Fibroblast of lung (primary cell): ENCODE data around the gene DGKG. TPM values are rescaled to one million over a fixed set of nuclear protein-coding genes. Genes with fewer than 3 reads are reported as not detected.
A peak's percentile ranks its signal among the peaks of the same experiment; 100 is the strongest.

Source experiments
- DNase-seq, 2 donors: peaks; one replicate each; pipeline versions ENCODE4 v3.0.0 to v3.0.0-alpha.2; 2010; ENCODE audit warnings: low read depth in 2 of 2
- H2AFZ ChIP-seq: 2 replicates; pipeline ENCODE4 v1.5.1; 2012; ENCODE audit warnings: low read length, control low read depth, inconsistent platforms
- H3K27ac ChIP-seq: 2 replicates; pipeline ENCODE4 v1.5.1; 2011; ENCODE audit warnings: low read length, control low read depth; ENCODE audit not compliant: insufficient read depth
- H3K27me3 ChIP-seq: 2 replicates; pipeline ENCODE4 v1.5.1; 2011; ENCODE audit warnings: mild to moderate bottlenecking, low read length; ENCODE audit not compliant: control insufficient read depth, insufficient read depth
- H3K36me3 ChIP-seq: 2 replicates; pipeline ENCODE4 v1.5.1; 2011; ENCODE audit warnings: low read length; ENCODE audit not compliant: control insufficient read depth, insufficient read depth
- H3K4me1 ChIP-seq: 2 replicates; pipeline ENCODE4 v1.5.1; 2011; ENCODE audit warnings: low read length; ENCODE audit not compliant: control insufficient read depth, insufficient read depth; ENCODE audit errors: extremely low read depth
- H3K4me2 ChIP-seq: 2 replicates; pipeline ENCODE4 v1.5.1; 2011; ENCODE audit warnings: low read length, control low read depth; ENCODE audit not compliant: insufficient read depth; ENCODE audit errors: extremely low read depth
- H3K4me3 ChIP-seq, 4 experiments: fragments of 200-600 bp in 1 of 4; sonication (generic) in 1 of 4; replicated peaks in 1 of 4; 2 replicates each; pipeline ENCODE4 v1.5.1; 2011 to 2016; ENCODE audit warnings: low read length in 4 of 4, low read depth in 3 of 4, mild to moderate bottlenecking in 3 of 4, control low read depth in 2 of 4, inconsistent platforms in 1 of 4, mixed read lengths in 1 of 4; ENCODE audit not compliant: insufficient read depth in 1 of 4; ENCODE audit errors: control extremely low read depth in 1 of 4
- H3K79me2 ChIP-seq: 2 replicates; pipeline ENCODE4 v1.5.1; 2012; ENCODE audit warnings: mild to moderate bottlenecking, low read length, inconsistent platforms; ENCODE audit not compliant: control insufficient read depth, insufficient read depth
- H3K9ac ChIP-seq: 2 replicates; pipeline ENCODE4 v1.5.1; 2011; ENCODE audit warnings: mild to moderate bottlenecking, low read length, control low read depth; ENCODE audit not compliant: insufficient read depth
- H3K9me3 ChIP-seq: 2 replicates; pipeline ENCODE4 v1.5.1; 2012; ENCODE audit warnings: low read depth, low read length; ENCODE audit not compliant: control insufficient read depth, insufficient read depth
- H4K20me1 ChIP-seq: 2 replicates; pipeline ENCODE4 v1.5.1; 2011; ENCODE audit warnings: low read length; ENCODE audit not compliant: control insufficient read depth, insufficient read depth; ENCODE audit errors: extremely low read depth
- EZH2 ChIP-seq: IDR thresholded peaks from 2 replicates; pipeline ENCODE4 v1.5.1; 2012; ENCODE audit warnings: low read length, control low read depth, mild to moderate bottlenecking; ENCODE audit errors: missing control alignments
- polyA plus RNA-seq, 2 donors: library from polyadenylated mRNA; depleted of rRNA in 1 of 2; stranded (reverse) in 1 of 2; unstranded in 1 of 2; fragments of >200 nt; gene quantifications; 2 replicates each; pipeline ENCODE4 v1.2.1, GENCODE V29; 2011 to 2012; ENCODE audit warnings: missing spikeins in 1 of 2
- total RNA-seq: library from RNA; depleted of rRNA; stranded (reverse); fragments of >200 nt; gene quantifications from 2 replicates; pipeline ENCODE4 v1.2.1, GENCODE V29; 2014
- TF ChIP-seq, protein P1 (sequence below), 2 donors: IDR thresholded peaks in 1 of 2; conservative IDR thresholded peaks in 1 of 2; 1 replicate in 1 of 2; 2 replicates in 1 of 2; pipeline ENCODE4 v1.5.1; 2011 to 2012; ENCODE audit warnings: low read length in 2 of 2, control low read depth in 1 of 2, inconsistent platforms in 1 of 2, low read depth in 1 of 2, mild to moderate bottlenecking in 1 of 2

DGKG gene
- total and polyA plus RNA-seq, 2 donors (not counting 1 experiment from before 2014, with no cell fraction given), result 3.7 to 4.8 TPM

DNA sequence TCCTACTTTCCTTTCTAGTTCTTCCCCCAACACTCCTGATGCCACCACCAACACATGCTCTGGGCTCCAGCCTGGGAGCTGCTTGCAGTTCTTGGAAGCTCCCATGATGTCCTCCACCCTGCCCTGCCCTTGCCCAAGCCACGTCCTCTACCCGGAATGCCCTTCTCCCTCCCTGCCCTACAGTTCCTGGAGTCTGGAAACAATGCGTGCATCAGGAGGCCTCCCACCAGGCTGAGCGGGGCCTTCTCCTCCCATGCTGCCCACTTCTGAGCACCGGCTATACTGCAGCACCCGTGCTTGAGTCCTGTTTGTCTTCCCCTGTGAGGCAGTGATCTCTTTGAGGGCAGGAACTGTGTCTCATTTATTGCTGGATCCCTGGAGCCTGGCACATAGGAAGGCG is 44.6 kb downstream of the DGKG start:
- H3K27ac ChIP-seq, result no peak overlapping the region
- H3K9me3 ChIP-seq, result no peaks in the 10 kb centered on the region
- no peak overlapping the region for H3K4me2 ChIP-seq
- H3K79me2 ChIP-seq, result no peaks in the 10 kb centered on the region
- no peaks in the 10 kb centered on the region for H3K4me1 ChIP-seq
- no peak overlapping the region for H3K4me3 ChIP-seq
- no peaks in the 10 kb centered on the region for H4K20me1 ChIP-seq
- DNase-seq, result no peak
- no peaks in the 10 kb centered on the region for H3K36me3 ChIP-seq
- H3K27me3 ChIP-seq, result no peaks in the 10 kb centered on the region
- H3K9ac ChIP-seq, result no peak overlapping the region
- TF ChIP-seq, protein P1, sequence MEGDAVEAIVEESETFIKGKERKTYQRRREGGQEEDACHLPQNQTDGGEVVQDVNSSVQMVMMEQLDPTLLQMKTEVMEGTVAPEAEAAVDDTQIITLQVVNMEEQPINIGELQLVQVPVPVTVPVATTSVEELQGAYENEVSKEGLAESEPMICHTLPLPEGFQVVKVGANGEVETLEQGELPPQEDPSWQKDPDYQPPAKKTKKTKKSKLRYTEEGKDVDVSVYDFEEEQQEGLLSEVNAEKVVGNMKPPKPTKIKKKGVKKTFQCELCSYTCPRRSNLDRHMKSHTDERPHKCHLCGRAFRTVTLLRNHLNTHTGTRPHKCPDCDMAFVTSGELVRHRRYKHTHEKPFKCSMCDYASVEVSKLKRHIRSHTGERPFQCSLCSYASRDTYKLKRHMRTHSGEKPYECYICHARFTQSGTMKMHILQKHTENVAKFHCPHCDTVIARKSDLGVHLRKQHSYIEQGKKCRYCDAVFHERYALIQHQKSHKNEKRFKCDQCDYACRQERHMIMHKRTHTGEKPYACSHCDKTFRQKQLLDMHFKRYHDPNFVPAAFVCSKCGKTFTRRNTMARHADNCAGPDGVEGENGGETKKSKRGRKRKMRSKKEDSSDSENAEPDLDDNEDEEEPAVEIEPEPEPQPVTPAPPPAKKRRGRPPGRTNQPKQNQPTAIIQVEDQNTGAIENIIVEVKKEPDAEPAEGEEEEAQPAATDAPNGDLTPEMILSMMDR (conservative IDR thresholded peaks at IDR 0.05 in 1 of 2, IDR thresholded peaks at IDR 0.05 in 1 of 2; ENCODE audit: low read depth in 1 of 2, low read length in 2 of 2), result no peak
- no peak for TF ChIP-seq EZH2
- no peak overlapping the region for H2AFZ ChIP-seq

DNA sequence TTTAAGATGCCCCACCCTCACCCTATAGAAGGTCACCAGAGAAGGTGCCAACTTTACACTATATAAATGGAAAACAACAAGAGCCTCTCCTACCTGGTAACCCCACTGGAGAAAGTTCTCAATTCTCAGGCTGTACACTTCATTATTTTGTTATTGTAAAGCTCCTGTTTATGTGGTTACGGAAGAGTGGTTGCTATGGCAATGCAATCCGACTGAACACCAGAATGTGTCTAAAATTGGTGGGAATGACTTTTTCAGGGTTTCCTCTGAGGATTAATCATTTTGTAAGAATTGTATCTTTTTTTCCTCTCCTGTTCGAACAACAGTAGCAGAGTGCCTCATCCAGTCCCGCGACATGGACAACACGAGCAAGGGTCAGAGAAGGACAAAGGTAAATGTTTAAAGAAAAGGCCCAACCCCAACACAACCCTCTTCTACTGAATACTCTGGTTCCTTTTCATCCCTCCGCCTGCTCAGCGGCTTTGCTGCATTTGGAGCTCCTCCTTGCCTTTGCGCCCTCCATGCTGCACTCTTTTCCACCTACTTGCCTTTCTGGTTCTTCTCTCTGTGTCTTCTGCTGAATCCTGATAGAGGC is 45.3 kb downstream of the DGKG start:
- Histone ChIP-seq H3K27me3 (no peaks in the 10 kb centered on the region), H3K79me2 (no peaks in the 10 kb centered on the region), H4K20me1 (no peaks in the 10 kb centered on the region), H3K4me1 (no peaks in the 10 kb centered on the region), H3K27ac (no peak overlapping the region), H3K9me3 (no peaks in the 10 kb centered on the region), H3K4me2 (no peak overlapping the region), H3K36me3 (no peaks in the 10 kb centered on the region), H3K4me3 (no peak overlapping the region), H3K9ac (no peak overlapping the region), H2AFZ (no peak overlapping the region)
- DNase-seq, result peak in 1 of 2 donors; percentile 69
- no peak for TF ChIP-seq EZH2
- TF ChIP-seq, protein P1 (conservative IDR thresholded peaks at IDR 0.05 in 1 of 2, IDR thresholded peaks at IDR 0.05 in 1 of 2; ENCODE audit: low read depth in 1 of 2, low read length in 2 of 2), result no peak

DNA sequence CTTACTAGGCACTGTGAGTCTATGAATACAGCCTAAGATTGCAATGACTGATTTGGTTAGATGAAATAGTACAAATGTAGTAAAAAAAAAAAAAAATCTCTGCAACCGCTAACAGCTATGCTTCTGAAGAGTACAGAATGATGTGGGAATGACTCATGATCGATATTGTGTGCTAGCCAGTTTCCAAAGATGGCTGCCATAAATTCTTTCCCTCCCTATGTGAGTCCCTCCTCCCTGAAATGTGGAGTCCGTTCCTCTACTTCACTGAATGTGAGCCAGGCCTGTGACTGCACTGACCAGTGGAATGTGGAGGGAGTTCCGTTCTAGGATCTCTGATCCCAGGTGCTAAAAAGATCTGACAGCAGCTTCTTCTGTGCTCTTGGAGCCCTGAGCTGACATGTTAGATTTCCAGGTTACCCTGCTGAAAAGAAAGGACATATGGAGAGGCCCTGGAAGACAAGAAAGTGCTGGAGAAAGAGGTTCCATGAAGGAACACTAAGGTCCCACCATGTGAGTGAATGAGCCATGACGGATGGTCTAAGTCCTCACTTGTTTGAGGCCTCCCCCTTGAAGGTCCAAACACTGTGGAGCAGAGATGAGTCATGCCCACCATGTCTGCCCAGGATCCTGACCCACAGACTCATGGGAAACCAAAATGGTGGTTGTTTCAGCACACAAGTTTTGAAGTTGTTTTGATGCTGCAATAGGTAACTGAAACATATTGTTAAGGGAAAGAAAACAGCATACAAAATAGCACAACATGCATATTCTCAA is 46.3 kb downstream of the DGKG start:
- no peaks in the 10 kb centered on the region for H4K20me1 ChIP-seq
- H3K27ac ChIP-seq, result no peak overlapping the region
- no peak overlapping the region for H3K4me2 ChIP-seq
- no peak overlapping the region for H2AFZ ChIP-seq
- no peaks in the 10 kb centered on the region for H3K27me3 ChIP-seq
- H3K4me1 ChIP-seq, result no peaks in the 10 kb centered on the region
- H3K79me2 ChIP-seq, result no peaks in the 10 kb centered on the region
- no peak overlapping the region for H3K9ac ChIP-seq
- no peaks in the 10 kb centered on the region for H3K9me3 ChIP-seq
- TF ChIP-seq, protein P1 (conservative IDR thresholded peaks at IDR 0.05 in 1 of 2, IDR thresholded peaks at IDR 0.05 in 1 of 2; ENCODE audit: low read depth in 1 of 2, low read length in 2 of 2), result no peak
- TF ChIP-seq EZH2, result no peak
- peak in 1 of 2 donors; percentile 97 for DNase-seq
- H3K36me3 ChIP-seq, result no peaks in the 10 kb centered on the region
- no peak overlapping the region for H3K4me3 ChIP-seq
